Astrocyte of the cerebellum (primary cell): Measurements from ENCODE around the gene AGO4.
"Not testable (repeated sequence)": the region's sequence is repeated elsewhere in the genome, so short reads cannot be mapped to it uniquely, and the experiment has no call there.

Source experiments
- DNase-seq: peaks from one replicate; pipeline ENCODE4 v3.0.0-alpha.2; 2011; ENCODE audit warnings: low read depth
- H3K4me3 ChIP-seq: 2 replicates; pipeline ENCODE4 v1.5.1; 2011; ENCODE audit warnings: mild to moderate bottlenecking, low read depth, low read length, moderate library complexity
- in situ Hi-C: cut with HindIII; loops from 2 replicates; pipeline ENCODE4 v1.10.0; 2017; ENCODE audit warnings: low sequenced_read_pairs
- TF ChIP-seq, protein P1 (sequence below): IDR thresholded peaks from 2 replicates; pipeline ENCODE4 v1.5.1; 2012; ENCODE audit warnings: low read length, low read depth, moderate library complexity, mild to moderate bottlenecking; ENCODE audit errors: missing control alignments

AGO4 gene

DNA sequence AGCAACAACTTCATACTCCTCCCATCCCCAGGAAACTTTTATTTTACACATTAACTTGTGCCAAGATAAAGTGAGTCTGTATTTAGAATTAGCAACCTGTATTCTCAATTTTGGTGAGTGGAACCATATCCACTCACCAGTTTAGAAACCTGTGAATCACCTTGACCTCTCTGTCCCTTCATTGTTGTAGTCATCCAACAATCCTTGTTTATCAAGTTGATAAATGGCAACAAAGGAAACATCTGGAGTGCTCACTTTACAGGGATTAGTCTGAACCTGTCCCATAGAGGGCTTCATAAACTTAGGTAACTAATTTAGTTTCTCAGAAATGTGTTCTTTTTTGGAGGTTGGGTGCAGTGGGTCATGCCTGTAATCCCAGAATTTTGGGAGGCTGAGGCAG lies 34.1 kb upstream of the AGO4 start:
- in situ Hi-C loops: no loop called here
- no peak for DNase-seq
- TF ChIP-seq, protein P1, sequence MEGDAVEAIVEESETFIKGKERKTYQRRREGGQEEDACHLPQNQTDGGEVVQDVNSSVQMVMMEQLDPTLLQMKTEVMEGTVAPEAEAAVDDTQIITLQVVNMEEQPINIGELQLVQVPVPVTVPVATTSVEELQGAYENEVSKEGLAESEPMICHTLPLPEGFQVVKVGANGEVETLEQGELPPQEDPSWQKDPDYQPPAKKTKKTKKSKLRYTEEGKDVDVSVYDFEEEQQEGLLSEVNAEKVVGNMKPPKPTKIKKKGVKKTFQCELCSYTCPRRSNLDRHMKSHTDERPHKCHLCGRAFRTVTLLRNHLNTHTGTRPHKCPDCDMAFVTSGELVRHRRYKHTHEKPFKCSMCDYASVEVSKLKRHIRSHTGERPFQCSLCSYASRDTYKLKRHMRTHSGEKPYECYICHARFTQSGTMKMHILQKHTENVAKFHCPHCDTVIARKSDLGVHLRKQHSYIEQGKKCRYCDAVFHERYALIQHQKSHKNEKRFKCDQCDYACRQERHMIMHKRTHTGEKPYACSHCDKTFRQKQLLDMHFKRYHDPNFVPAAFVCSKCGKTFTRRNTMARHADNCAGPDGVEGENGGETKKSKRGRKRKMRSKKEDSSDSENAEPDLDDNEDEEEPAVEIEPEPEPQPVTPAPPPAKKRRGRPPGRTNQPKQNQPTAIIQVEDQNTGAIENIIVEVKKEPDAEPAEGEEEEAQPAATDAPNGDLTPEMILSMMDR: no peak
- no peak overlapping the region for H3K4me3 ChIP-seq

DNA sequence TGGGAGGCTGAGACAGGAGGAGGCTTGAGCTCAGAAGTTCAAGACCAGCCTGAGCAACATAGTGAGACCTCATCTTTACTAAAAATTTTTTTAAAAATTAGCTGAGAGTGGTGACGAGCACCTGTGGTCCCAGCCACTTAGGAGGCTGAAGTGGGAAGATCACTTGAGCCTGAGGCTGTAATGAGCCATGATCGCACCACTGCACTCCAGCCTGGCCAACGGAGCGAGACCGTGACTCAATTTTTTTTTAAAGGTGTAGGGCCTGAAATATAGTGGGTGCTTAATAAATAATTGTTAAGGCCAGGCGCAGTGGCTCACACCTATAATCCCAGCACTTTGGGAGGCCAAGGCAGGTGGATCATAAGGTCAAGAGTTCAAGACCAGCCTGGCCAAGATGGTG lies 31.6 kb upstream of the AGO4 start:
- DNase-seq, H3K4me3 ChIP-seq, in situ Hi-C loops: not testable (repeated sequence)

DNA sequence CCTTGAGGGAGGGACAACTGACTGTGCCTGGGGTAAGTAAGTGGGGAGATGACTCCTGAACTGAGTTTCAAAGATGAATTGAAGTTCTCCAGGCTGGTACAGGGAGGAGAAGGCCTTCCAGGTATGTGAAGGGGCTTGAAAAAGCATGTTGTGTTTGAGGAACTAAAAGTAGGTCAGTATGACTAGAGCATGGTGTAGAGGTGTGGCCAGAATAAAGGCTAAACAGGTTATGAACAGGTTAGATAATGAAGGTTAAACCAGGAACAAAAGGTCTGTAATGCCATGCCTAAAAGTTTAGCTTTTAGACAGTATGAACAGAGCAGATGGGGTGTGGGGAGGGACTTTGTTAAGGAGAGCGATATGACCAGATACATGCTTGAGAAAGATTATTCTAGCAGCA lies 30.7 kb upstream of the AGO4 start:
- in situ Hi-C loops: no loop called here
- no peak overlapping the region for H3K4me3 ChIP-seq
- DNase-seq: no peak
- TF ChIP-seq, protein P1: no peak

DNA sequence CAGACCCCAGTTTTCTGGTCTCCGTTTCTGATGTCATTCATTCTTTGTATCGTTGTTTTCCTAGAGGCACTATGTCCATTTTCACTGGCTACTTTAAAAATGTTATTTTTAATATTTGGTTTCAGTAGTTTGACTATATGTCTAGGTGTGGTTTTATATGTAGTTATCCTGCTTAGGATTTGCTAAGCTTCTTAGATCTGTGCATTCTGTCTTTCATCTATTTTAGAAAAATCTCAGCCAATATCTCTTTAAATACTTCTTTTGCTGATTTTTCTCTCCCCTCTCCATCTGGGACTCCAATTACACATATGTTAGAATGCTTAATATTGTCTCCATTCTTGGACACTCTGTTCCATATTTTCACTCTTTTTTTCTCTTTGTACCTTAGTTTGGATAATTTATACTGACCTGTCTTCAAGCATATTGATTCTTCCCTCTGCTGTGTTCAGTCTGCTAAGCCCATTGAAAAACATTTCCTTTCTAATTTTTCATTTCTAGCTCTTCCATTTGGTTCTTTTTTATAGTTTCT lies 24.7 kb upstream of the AGO4 start:
- in situ Hi-C loops: no loop called here

DNA sequence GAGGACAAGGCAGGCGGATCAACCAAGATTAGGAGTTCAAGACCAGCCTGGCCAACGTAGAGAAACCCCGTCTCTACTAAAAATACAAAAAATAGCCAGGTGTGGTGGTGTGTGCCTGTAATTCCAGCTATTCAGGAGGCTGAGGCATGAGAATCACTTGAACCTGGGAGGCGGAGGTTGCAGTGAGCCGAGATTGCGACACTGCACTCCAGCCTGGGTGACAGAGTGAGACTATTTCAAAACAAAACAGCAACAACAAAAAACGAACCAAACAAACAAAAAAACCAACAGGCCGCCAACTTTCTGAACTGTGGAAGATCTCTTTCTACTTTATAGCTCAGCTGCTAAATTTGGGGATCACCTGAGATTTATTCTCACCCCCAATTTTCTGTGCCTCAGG lies 23.5 kb upstream of the AGO4 start:
- in situ Hi-C loops, H3K4me3 ChIP-seq, DNase-seq: not testable (repeated sequence)

More for the DNA sequence above, 24.7 kb upstream of the AGO4 start:
- DNase-seq: no peak
- H3K4me3 ChIP-seq: no peak overlapping the region
- TF ChIP-seq, protein P1: no peak

DNA sequence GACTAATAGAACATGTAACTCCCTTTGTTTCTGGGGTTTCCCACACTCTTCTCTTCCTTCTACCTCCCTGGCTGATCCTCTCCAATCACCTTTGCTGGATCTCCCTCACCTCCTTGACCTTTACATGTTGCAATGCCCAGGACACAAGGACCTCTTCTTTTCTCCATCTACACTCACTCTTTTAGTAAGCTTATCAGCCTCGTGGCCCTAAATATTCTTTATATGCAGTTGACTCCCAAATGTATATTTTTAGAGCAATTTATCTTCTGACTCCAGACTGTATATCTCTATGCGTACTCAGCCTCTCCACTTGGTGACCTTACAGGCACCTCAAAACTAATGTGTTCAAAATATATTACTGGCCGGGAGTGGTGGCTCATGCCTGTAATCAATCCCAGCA lies 19.7 kb upstream of the AGO4 start:
- TF ChIP-seq, protein P1: no peak
- no peak for DNase-seq
- in situ Hi-C loops: no loop called here
- no peak overlapping the region for H3K4me3 ChIP-seq

DNA sequence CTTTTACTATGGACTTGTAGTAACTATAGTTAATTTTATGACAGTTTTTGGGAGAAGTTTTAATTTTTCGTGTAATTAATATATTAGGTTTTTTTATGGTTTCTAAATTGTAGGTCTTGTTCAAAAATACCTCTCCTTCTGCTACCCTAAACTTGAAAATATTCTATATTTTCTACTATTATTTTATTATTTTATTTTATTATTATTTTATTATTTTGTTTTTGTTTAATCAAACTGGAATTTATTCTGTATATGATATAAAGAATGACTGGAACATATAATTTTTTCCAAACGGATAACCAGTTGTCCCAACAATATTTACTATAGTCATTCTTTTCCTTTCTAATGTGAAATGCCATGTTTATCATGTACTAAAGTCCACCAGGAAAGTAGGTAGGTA lies 17.1 kb upstream of the AGO4 start:
- in situ Hi-C loops: no loop called here
- TF ChIP-seq, protein P1: no peak
- no peak for DNase-seq
- no peak overlapping the region for H3K4me3 ChIP-seq

DNA sequence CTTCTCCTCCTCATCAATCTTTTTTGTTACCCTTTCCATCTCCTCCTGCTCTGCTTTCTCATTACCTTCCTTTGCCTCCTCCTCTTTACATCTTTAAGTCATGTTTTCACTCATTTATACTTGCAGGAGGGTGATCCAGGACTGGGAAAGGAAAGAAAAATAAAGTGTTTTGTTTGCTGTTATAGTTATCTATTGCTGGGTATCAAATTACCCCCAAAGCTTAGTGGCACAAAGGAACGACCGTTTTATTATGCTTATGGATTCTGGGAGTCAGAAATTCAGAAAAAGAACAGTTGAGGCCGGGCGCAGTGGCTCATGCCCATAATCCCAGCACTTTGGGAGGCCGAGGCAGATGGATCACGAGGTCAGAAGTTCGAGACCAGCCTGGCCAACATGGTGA lies 12.5 kb upstream of the AGO4 start:
- no peak overlapping the region for H3K4me3 ChIP-seq
- TF ChIP-seq, protein P1: no peak
- no peak for DNase-seq
- in situ Hi-C loops: no loop called here
